HepG2 (cell line): ENCODE measurements around the gene ACTN4. TPM values are rescaled to one million over a fixed set of nuclear protein-coding genes. Genes with fewer than 3 reads are reported as not detected.

ENCODE experiments used
- AGO2 ChIP-seq: fragments of 200-400 bp; formaldehyde crosslinking; optimal IDR thresholded peaks from 2 replicates; pipeline ENCODE3; 2017; ENCODE audit warnings: mild to moderate bottlenecking, low read depth, low read length, moderate library complexity
- CBX5 ChIP-seq: sonication (generic); formaldehyde crosslinking; IDR thresholded peaks from 2 replicates; pipeline ENCODE4 v1.4.0; 2020; ENCODE audit warnings: missing genetic modification reagents, borderline replicate concordance
- ELF1 ChIP-seq: sonication (generic); formaldehyde crosslinking; IDR thresholded peaks from 2 replicates; pipeline ENCODE4 v1.4.0; 2020; ENCODE audit warnings: missing genetic modification reagents
- ERF ChIP-seq: IDR thresholded peaks from 2 replicates; pipeline ENCODE4 v1.6.1; 2018; ENCODE audit warnings: missing biosample characterization, missing genetic modification reagents
- HNRNPK ChIP-seq: fragments of 200-400 bp; formaldehyde crosslinking; IDR thresholded peaks from 2 replicates; pipeline ENCODE4 v1.6.1; 2018; ENCODE audit warnings: low read length, low read depth, moderate library complexity, mild to moderate bottlenecking; ENCODE audit not compliant: poor library complexity, severe bottlenecking
- KDM4B ChIP-seq: sonication (generic); formaldehyde crosslinking; IDR thresholded peaks from 2 replicates; pipeline ENCODE4 v1.4.0; 2020; ENCODE audit warnings: missing genetic modification reagents
- MIXL1 ChIP-seq: IDR thresholded peaks from 2 replicates; pipeline ENCODE4 v1.6.1; 2016
- NFKB2 ChIP-seq: sonication (generic); formaldehyde crosslinking; IDR thresholded peaks from 2 replicates; pipeline ENCODE4 v1.4.0; 2020; ENCODE audit warnings: missing genetic modification reagents, borderline replicate concordance
- RXRA ChIP-seq: sonication (generic); formaldehyde crosslinking; IDR thresholded peaks from 2 replicates; pipeline ENCODE4 v1.5.1; 2020; ENCODE audit warnings: missing genetic modification reagents
- SMAD3 ChIP-seq: sonication (generic); formaldehyde crosslinking; IDR thresholded peaks from 2 replicates; pipeline ENCODE4 v1.4.0; 2020; ENCODE audit warnings: missing genetic modification reagents
- SMC3 ChIP-seq: IDR thresholded peaks from 2 replicates; pipeline ENCODE4 v1.6.1; 2011; ENCODE audit warnings: low read length, improper control_type of control experiment
- STAG1 ChIP-seq: sonication (generic); formaldehyde crosslinking; IDR thresholded peaks from 2 replicates; pipeline ENCODE4 v1.4.0; 2020; ENCODE audit warnings: missing genetic modification reagents
- TEAD3 ChIP-seq: optimal IDR thresholded peaks from 2 replicates; pipeline ENCODE3; 2016; ENCODE audit warnings: borderline replicate concordance
- YY1 ChIP-seq: IDR thresholded peaks from 2 replicates; pipeline ENCODE4 v1.6.1; 2011; ENCODE audit warnings: low read length, low read depth, moderate library complexity, mild to moderate bottlenecking; ENCODE audit not compliant: insufficient read depth, insufficient replicate concordance
- ZBTB38 ChIP-seq: sonication (generic); formaldehyde crosslinking; IDR thresholded peaks from 2 replicates; pipeline ENCODE4 v1.5.1; 2020; ENCODE audit warnings: mild to moderate bottlenecking, missing genetic modification reagents
- ZMAT5 ChIP-seq: sonication (generic); formaldehyde crosslinking; IDR thresholded peaks from 2 replicates; pipeline ENCODE4 v1.5.0; 2020; ENCODE audit warnings: mild to moderate bottlenecking, low read depth, missing genetic modification reagents, borderline replicate concordance
- ZNF598 ChIP-seq: sonication (generic); formaldehyde crosslinking; IDR thresholded peaks from 2 replicates; pipeline ENCODE4 v1.5.1; 2020; ENCODE audit warnings: mild to moderate bottlenecking, missing genetic modification reagents, borderline replicate concordance
- ZNF614 ChIP-seq: IDR thresholded peaks from 2 replicates; pipeline ENCODE4 v1.6.1; 2018; ENCODE audit warnings: missing biosample characterization, missing genetic modification reagents, inconsistent platforms, borderline replicate concordance
- ZNF687 ChIP-seq: sonication (generic); formaldehyde crosslinking; IDR thresholded peaks from 2 replicates; pipeline ENCODE4 v1.5.1; 2020; ENCODE audit warnings: mild to moderate bottlenecking, missing genetic modification reagents, moderate library complexity
- ZNF788 ChIP-seq: sonication (generic); formaldehyde crosslinking; IDR thresholded peaks from 2 replicates; pipeline ENCODE4 v1.5.0; 2020; ENCODE audit warnings: mild to moderate bottlenecking, missing genetic modification reagents, borderline replicate concordance
- polyA plus RNA-seq, 8 experiments: library from polyadenylated mRNA; depleted of rRNA in 3 of 8; stranded (reverse) in 7 of 8; unstranded in 1 of 8; fragments of >200 nt; fragmentation: Illumina TruSeq in 4 of 8; extraction: Trizol in 4 of 8; gene quantifications; 2 replicates each; pipeline versions ENCODE4 v1.2.1 to v1.2.3, GENCODE V29; 2011 to 2016; ENCODE audit warnings: low read depth in 4 of 8, missing spikeins in 1 of 8, mixed read lengths in 1 of 8; ENCODE audit not compliant: insufficient read depth in 1 of 8
- total RNA-seq, 5 experiments: library from RNA; depleted of rRNA; stranded (reverse); fragments of >200 nt; fragmentation: Illumina TruSeq; extraction: Trizol; gene quantifications; 2 replicates each; pipeline ENCODE4 v1.2.3, GENCODE V29; 2016; ENCODE audit warnings: low read depth in 1 of 5
- TF ChIP-seq, protein P1 (sequence below), 2 experiments: sonication (generic) in 1 of 2; formaldehyde crosslinking in 1 of 2; IDR thresholded peaks; 2 replicates each; pipeline versions ENCODE4 v1.4.0 to v1.6.1; 2018 to 2020; ENCODE audit warnings: missing genetic modification reagents in 2 of 2, borderline replicate concordance in 1 of 2, low read depth in 1 of 2, mild to moderate bottlenecking in 1 of 2, missing biosample characterization in 1 of 2

Gene ACTN4
- total and polyA plus RNA-seq, 2 of the 13 experiments (the other 11 are each of a cell fraction or from before 2014, with no cell fraction given), result 171 to 192 TPM

DNA sequence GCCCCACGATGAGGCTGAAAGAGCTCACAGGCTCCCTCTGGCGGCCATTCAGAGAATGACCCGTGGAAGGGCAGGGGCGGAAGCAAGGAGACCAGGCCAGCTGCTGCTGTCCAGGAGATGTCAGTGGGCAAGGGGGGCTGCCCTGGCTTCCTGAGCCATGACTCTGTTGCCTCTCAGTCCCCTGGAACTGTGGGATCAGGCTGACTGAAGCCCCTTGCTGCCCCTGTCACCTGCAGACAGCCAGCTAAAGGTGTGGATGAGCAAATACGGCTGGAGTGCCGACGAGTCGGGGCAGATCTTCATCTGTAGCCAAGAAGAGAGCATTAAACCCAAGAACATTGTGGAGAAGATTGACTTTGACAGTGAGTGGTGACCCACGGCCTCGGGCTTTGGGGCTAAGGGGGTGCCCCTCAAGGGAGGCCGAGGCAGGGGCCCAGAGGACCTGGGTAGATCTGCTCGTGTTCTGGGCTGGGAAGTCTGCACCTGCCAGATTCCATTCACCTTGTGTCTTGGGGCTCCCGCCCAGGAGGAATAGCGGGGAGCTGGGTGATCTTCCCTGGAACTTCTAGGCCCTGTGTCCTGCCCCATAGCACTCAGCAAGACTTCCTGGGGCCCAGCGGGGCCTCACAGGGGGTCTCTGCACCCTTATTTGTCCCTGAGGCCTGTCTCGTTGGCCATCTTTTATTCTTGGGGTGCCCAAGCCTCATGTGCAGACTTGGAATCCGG is 12.5 kb upstream of the ACTN4 start (continued):
- TF ChIP-seq YY1, result no peak
- TF ChIP-seq SMC3, result peak; percentile 78
- TF ChIP-seq RXRA (CRISPR knock-in tag), result no peak
- TF ChIP-seq ELF1 (CRISPR knock-in tag), result no peak
- TF ChIP-seq MIXL1, result 0 out of 2 replicates have a peak, but pooled peaks have one; percentile 14
- peak; percentile 35 for TF ChIP-seq TEAD3
- peak; percentile 72 for TF ChIP-seq AGO2
- TF ChIP-seq ZNF687 (CRISPR knock-in tag), result peak; percentile 27; the same call in 1 of the 2 replicates
- peak; percentile 31; the same call in 1 of the 2 replicates for TF ChIP-seq ZNF788 (CRISPR knock-in tag)
- TF ChIP-seq CBX5 (CRISPR knock-in tag), result peak; percentile 24; the same call in 1 of the 2 replicates
- no peak for TF ChIP-seq ZNF598 (CRISPR knock-in tag)
- peak; percentile 62 for TF ChIP-seq STAG1 (CRISPR knock-in tag)
- TF ChIP-seq HNRNPK, result no peak
- TF ChIP-seq ZMAT5 (CRISPR knock-in tag), result no peak
- peak; percentile 54; the same call in 1 of the 2 replicates for TF ChIP-seq ERF (CRISPR knock-in tag)
- TF ChIP-seq, protein P1, sequence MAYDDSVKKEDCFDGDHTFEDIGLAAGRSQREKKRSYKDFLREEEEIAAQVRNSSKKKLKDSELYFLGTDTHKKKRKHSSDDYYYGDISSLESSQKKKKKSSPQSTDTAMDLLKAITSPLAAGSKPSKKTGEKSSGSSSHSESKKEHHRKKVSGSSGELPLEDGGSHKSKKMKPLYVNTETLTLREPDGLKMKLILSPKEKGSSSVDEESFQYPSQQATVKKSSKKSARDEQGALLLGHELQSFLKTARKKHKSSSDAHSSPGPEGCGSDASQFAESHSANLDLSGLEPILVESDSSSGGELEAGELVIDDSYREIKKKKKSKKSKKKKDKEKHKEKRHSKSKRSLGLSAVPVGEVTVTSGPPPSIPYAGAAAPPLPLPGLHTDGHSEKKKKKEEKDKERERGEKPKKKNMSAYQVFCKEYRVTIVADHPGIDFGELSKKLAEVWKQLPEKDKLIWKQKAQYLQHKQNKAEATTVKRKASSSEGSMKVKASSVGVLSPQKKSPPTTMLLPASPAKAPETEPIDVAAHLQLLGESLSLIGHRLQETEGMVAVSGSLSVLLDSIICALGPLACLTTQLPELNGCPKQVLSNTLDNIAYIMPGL (CRISPR knock-in tag; IDR thresholded peaks at IDR 0.05; ENCODE audit: borderline replicate concordance in 1 of 2, low read depth in 1 of 2), result peak in 1 of 2 experiments; percentile 32; a peak in 1 of 4 replicates
- 0 out of 2 replicates have a peak, but pooled peaks have one; percentile 45 for TF ChIP-seq ZNF614 (CRISPR knock-in tag)
- TF ChIP-seq KDM4B, result no peak
- TF ChIP-seq NFKB2 (CRISPR knock-in tag), result 0 out of 2 replicates have a peak, but pooled peaks have one; percentile 26
- 0 out of 2 replicates have a peak, but pooled peaks have one; percentile 37 for TF ChIP-seq ZBTB38 (CRISPR knock-in tag)
- no peak for TF ChIP-seq SMAD3 (CRISPR knock-in tag)
